Ascending aorta (tissue), 2 donors: ENCODE measurements around the gene SPHKAP. TPM values are rescaled to one million over a fixed set of nuclear protein-coding genes. Genes with fewer than 3 reads are reported as not detected.
"Not testable (repeated sequence)": the region's sequence is repeated elsewhere in the genome, so short reads cannot be mapped to it uniquely, and the experiment has no call there.

ENCODE experiments used
- DNase-seq, 2 donors: peaks; one replicate each; pipeline ENCODE4 v3.0.0-alpha.2; 2019; ENCODE audit warnings: low spot score in 2 of 2
- H3K27ac ChIP-seq, 2 donors: fragments of 200-600 bp; sonication (generic); one replicate each; pipeline ENCODE4 v1.5.1; 2016 to 2017; ENCODE audit warnings: mild to moderate bottlenecking in 1 of 2
- H3K27me3 ChIP-seq: fragments of 200-600 bp; sonication (generic); one replicate; pipeline ENCODE4 v1.5.1; 2017
- H3K36me3 ChIP-seq, 2 donors: fragments of 200-600 bp; sonication (generic); one replicate each; pipeline ENCODE4 v1.5.1; 2016
- H3K4me1 ChIP-seq, 2 donors: fragments of 200-600 bp; sonication (generic); one replicate each; pipeline ENCODE4 v1.5.1; 2016 to 2017; ENCODE audit warnings: mild to moderate bottlenecking in 1 of 2
- H3K4me3 ChIP-seq, 2 donors: fragments of 200-600 bp; sonication (generic); one replicate each; pipeline ENCODE4 v1.5.1; 2016 to 2017; ENCODE audit warnings: mild to moderate bottlenecking in 1 of 2
- H3K9me3 ChIP-seq, 2 donors: fragments of 200-600 bp; sonication (generic); one replicate each; pipeline ENCODE4 v1.5.1; 2016
- CTCF ChIP-seq, 3 experiments: fragments of 200-600 bp in 2 of 3; fragments of 450-650 bp in 1 of 3; sonication (generic) in 2 of 3; IDR thresholded peaks; one replicate each; pipeline ENCODE4 v1.5.1; 2016 to 2019; ENCODE audit warnings: antibody characterized with exemption in 3 of 3, mild to moderate bottlenecking in 1 of 3, moderate library complexity in 1 of 3
- intact Hi-C: fragments of 100-400 bp; cut with DNase I; formaldehyde crosslinking; loops from one replicate; pipeline ENCODE4 v1.15.1; 2023
- total RNA-seq: library from RNA; depleted of rRNA; stranded (reverse); fragments of >200 nt; gene quantifications from one replicate; pipeline ENCODE4 v1.1.0, GENCODE V29; 2016

SPHKAP gene
- total RNA-seq, 1 donor from 2014 or later = not detected

GRCh38 chr2:228079194-228079593, 102.3 kb downstream of the SPHKAP start:
- Histone ChIP-seq H3K27ac (no peak overlapping the region), H3K27me3 (no peaks in the 10 kb centered on the region), H3K4me1 (no peaks in the 10 kb centered on the region), H3K36me3 (no peaks in the 10 kb centered on the region), H3K9me3 (no peaks in the 10 kb centered on the region), H3K4me3 (no peak overlapping the region)
- TF ChIP-seq CTCF (IDR thresholded peaks at IDR 0.05) = no peak
- no peak for DNase-seq
- intact Hi-C loops = no loop called here

GRCh38 chr2:228076695-228077094, 104.8 kb downstream of the SPHKAP start:
- DNase-seq, H3K36me3 ChIP-seq, intact Hi-C loops, H3K27me3 ChIP-seq, H3K4me3 ChIP-seq, H3K27ac ChIP-seq, H3K9me3 ChIP-seq, H3K4me1 ChIP-seq: not testable (repeated sequence)

GRCh38 chr2:228072669-228073068, 108.8 kb downstream of the SPHKAP start:
- intact Hi-C loops = no loop called here
- no peak overlapping the region for H3K27ac ChIP-seq
- no peak for DNase-seq
- TF ChIP-seq CTCF (IDR thresholded peaks at IDR 0.05) = no peak
- no peaks in the 10 kb centered on the region for H3K9me3 ChIP-seq
- no peak overlapping the region for H3K4me3 ChIP-seq
- H3K27me3 ChIP-seq = no peaks in the 10 kb centered on the region
- H3K36me3 ChIP-seq = no peaks in the 10 kb centered on the region
- H3K4me1 ChIP-seq = no peaks in the 10 kb centered on the region

- no peak for DNase-seq
- intact Hi-C loops = no loop called here
- Histone ChIP-seq H3K36me3 (no peaks in the 10 kb centered on the region), H3K9me3 (no peaks in the 10 kb centered on the region), H3K4me3 (no peak overlapping the region), H3K27me3 (no peaks in the 10 kb centered on the region), H3K4me1 (no peaks in the 10 kb centered on the region), H3K27ac (no peak overlapping the region)
- no peak for TF ChIP-seq CTCF (IDR thresholded peaks at IDR 0.05)
These were observed 114.2 kb downstream of the SPHKAP start for GRCh38 chr2:228067309-228067708.

- H3K27me3 ChIP-seq = no peaks in the 10 kb centered on the region
- intact Hi-C loops = no loop called here
- TF ChIP-seq CTCF (IDR thresholded peaks at IDR 0.05) = no peak
- H3K4me1 ChIP-seq = no peaks in the 10 kb centered on the region
- no peaks in the 10 kb centered on the region for H3K36me3 ChIP-seq
- H3K27ac ChIP-seq = no peak overlapping the region
- H3K9me3 ChIP-seq = no peaks in the 10 kb centered on the region
- no peak for DNase-seq
- no peak overlapping the region for H3K4me3 ChIP-seq
These were observed 115.2 kb downstream of the SPHKAP start for GRCh38 chr2:228066126-228066798.

- intact Hi-C loops = no loop called here
- Histone ChIP-seq H3K27ac (no peak overlapping the region), H3K36me3 (no peaks in the 10 kb centered on the region), H3K9me3 (no peaks in the 10 kb centered on the region), H3K4me3 (no peak overlapping the region), H3K4me1 (no peaks in the 10 kb centered on the region), H3K27me3 (no peaks in the 10 kb centered on the region)
- TF ChIP-seq CTCF (IDR thresholded peaks at IDR 0.05) = no peak
- no peak for DNase-seq
These were observed 115.8 kb downstream of the SPHKAP start for GRCh38 chr2:228065686-228066085.
